Inferior parietal cortex (tissue), 1 donor: ENCODE measurements around the gene EXOC3L2.
"Not testable (repeated sequence)": the region's sequence is repeated elsewhere in the genome, so short reads cannot be mapped to it uniquely, and the experiment has no call there.

Experiments
- DNase-seq: peaks from one replicate; pipeline ENCODE4 v3.0.0-alpha.2; 2016; ENCODE audit errors: extremely low spot score

The EXOC3L2 gene

DNA sequence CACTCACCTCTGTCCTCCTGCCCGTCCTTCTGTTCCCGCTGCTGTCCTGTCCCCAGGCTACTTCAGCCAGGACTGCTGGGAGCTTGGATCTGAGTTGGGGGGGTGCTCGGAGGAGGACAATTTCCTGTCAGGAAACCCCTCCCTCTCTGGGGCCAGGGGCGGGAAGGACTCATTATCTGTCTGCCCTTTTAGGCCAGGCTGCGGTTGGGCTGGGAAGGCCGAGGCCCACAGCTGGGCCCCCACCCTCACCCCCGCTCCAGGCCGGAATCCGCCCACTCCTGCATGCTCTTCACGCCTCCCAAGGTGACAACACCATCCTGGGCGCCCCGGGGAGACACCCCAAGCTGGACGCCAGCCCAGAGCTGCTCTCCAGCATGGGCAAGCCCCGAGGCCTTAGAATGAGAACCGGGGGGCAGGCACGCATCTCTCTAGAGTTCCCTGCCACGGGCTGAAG lies at the start of gene EXOC3L2:
EXOC3L2 (minus strand) TSS at position 74 of the 454 bp plus-strand sequence. CDS start 6,362 bp downstream, outside the sequence.
- no peak for DNase-seq

DNA sequence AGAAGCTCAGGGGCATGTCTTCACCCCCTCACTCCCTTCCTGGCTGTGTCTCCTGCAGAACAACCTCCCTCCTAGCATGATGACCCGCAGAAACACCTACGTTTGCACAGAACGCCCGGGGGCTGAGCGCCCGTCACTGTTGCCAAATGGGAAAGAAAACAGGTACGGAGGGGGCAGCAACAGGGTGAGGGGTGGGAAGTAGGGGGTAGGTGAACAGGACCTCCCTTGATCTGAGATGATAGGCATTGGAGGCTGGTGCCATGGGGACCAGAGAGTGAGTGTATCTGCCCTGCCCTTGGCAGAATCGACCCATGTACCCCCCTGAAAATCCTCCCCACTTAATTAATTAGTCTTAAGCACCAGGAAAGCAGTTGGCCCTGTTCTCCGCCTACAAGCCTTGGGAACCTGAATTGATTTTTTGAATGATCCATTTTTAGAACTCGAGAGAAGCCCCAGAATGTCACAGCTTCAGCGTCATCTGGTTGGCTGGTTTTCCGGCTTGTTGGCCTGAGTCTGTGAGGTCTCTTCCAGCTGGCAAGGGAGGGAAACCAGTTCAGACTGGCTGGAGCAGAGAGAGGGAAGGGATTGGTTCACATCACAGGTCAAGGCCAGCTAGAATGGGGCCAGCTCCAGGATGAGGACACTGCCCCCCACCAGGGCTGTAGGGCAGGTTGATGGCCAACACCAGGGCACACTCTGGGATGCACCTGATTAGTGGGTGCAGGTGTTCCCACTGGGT lies 49.3 kb upstream of the EXOC3L2 start:
- DNase-seq = peak; percentile 18

DNA sequence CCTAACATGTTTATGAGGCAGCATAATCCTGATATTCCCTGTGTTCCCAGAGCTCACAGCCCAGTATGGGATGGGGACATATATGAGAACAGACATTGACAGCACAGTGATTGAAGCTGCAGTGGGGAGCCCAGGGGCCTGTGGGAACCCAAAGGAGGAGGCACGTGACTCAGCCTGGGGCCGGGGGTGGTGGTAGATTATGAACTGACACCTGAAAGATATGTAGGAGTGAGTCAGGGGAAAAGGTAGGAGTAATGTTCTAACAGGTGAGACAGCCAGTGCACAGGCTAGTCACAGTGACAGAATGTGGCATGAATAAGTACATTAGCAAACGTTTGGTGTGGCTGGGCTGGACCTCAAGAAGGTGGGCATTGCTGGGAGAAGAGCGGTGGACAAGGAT lies 48.5 kb upstream of the EXOC3L2 start:
- no peak for DNase-seq

DNA sequence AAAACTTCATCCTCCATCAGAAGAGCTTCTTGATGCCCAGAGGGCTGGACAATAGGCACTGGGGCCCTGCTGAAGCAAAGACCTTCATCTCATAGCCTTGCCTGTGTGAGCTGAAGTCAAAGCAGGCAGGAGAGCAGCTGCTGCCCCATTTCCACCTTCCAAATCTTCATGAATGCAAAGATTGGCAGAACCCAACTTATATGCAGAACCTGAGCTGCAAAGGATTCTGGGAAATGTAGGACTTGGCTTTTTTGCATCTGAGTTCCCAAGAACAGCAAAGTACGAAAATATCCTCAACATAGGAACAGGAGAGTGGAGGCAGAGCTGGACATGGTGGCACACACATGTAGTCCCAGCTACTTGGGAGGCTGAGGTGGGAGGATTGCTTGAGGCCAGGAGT lies 46.6 kb upstream of the EXOC3L2 start:
- DNase-seq = no peak

DNA sequence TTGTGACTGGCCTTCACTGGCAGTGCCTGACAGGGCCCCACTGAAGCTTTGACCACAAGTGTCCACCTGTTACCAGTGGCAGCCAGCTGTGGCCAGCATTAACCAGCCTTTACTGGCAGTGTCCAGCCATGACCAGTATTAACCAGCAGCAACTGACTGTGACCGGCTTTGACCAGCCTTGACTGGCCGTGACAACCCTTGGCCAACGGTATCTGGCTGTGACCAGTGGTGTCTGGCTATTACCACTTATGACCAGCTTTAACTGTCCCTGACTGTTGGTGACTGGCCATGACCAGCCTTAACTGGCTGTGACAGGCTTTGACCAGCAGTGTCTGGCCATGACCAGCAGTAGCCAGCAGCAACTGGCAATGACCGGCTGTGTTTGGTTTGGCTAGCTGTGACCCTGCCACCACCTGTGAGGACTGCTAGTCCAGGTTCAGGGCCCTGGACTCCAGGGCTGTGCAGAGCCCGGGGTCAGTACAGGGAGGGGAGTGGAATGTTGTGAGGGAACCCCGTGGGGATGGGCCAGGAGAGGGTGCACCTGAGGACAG lies 45.2 kb upstream of the EXOC3L2 start:
- DNase-seq = no peak

DNA sequence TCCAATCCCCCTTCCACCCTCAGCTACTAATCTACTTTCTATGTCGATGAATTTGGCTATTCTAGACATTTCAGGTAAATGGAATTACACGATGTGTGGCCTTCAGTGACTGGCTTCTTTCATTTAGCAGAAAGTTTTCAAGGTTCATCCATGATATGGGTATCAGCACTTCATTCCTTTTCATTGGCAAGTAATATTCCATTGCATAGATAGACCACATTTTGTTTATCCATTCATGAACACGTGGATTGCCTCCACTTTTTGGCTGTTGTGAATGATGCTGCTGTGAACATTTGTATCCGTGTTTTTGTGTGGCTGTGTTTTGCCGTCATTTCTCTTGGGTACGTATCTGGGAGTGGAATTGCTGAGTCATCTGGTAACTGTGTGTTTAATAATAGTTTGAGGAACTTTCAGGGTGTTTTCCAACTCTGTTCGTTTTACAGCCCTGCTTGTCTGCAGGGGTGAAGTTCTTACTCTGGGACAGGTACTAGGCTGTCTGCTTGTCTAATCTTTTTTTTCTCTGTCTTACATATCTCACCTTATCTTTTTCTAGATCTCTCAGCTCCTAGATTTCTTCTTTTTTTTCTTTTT lies 38.3 kb upstream of the EXOC3L2 start:
- no peak for DNase-seq

DNA sequence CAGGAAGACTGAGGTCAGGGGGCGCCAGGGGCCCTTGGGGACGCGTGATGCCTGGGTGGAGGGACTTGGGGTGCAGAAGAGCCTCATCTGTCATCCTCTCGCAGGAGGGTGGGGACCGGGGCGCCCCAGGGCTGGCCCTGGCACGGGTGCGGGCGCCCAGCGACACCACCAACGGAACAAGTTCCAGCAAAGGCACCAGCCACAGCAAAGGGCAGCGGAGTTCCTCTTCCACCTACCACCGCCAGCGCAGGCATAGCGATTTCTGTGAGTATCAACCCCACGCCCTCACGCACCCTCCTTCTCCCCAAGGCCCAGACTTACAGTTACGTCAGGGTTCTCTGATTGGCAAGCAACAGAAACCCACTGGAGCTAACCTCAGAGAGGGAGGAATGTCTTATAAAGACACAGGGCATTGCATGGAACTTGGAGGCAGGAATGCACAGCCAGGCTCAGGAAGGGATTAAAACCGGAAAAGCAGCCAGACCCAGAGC lies 35.3 kb upstream of the EXOC3L2 start:
- no peak for DNase-seq

DNA sequence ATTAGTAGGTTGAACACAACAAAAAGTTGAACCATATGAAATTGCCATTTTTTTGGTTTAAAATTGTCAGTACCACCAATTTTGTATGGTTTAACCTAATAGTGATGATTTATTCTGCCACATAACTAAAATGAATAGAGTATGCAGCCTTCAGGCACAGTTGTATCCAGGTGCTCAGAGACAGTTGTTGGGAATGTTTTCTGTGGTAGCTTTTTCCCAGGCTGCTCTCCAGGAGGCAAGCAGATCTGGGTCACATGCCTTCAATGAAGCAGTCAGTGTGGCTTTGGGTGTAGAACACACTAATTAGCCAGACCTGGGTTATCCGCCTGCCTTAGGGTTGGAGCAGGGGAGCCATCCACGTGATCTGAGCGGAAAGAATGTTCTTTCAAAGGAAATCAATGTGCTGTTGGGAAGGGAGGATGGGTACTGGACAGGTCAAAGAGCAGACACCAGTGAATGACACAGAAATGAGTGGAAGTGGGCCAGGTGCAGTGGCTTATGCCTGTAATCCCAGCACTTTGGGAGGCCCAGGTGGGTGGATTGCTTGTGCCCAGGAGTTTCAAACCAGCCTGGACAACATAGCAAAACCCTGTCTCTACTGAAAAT lies 34.5 kb upstream of the EXOC3L2 start:
- no peak for DNase-seq

DNA sequence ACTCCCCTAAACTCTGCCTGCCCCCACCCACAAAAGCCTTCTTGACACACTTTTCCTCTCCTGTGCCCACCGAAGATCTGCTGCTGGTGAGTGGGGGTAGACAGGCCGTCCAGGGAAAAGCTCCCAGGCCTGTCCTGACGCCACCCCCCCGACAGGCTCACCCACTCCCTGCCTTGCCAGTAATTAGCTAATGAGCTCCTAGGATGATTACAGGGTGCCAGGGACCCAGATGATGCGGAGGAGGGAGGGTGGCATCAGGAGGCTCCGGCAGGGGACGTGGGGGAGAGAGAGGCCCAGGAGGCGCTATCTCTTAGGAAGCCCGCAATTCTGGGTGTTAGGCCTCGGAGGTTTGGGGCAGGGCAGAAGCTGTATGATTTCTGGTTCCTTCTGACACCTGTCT lies 32.9 kb upstream of the EXOC3L2 start:
- no peak for DNase-seq

DNA sequence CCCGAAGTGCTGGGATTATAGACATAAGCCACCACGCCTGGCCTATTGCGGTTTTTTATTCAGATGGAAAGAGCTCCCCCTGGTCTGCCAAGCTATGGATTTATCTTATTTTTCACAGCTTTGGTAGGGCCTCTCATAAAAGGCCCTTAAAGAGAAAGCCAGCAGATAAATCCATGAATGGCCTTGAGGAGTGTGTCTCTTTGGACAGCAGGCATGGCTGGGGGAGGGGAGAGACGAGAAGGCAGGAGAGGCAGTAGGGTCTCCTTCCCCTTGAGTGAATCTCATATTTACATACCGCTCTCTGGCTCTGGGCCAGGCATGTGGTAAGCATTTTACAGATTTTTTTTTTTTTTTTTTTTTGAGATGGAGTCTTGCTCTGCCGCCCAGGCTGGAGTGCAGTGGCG lies 31.1 kb upstream of the EXOC3L2 start:
- DNase-seq = no peak

DNA sequence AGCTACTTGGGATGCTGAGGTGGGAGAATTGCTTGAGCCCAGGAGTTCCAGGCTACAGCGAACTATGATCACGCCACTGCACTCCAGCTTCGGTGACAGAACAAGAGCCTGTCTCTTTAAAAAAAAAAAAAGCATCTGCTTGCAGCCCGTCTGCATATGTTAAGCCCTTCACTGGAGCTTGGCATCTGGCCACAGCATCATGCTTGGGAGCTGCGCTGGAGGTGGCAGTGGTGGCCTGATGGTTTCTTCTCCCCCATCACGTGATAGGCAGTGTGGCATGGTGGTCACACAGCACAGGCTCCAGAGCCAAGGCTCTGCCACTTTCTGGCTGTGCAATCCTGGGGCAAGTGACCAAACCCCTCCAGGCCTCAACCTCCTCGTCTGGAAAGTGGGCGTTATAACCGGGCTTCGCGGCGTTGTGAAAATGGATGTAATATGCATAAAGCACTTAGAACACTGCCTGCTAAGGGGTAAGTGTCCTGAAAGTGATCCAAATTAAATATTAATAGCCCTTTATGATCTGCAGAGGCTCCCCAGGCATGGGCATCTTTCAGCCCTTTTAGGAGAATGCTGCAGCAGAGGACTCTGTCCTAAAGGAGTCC lies 30.3 kb upstream of the EXOC3L2 start:
- DNase-seq = no peak

DNA sequence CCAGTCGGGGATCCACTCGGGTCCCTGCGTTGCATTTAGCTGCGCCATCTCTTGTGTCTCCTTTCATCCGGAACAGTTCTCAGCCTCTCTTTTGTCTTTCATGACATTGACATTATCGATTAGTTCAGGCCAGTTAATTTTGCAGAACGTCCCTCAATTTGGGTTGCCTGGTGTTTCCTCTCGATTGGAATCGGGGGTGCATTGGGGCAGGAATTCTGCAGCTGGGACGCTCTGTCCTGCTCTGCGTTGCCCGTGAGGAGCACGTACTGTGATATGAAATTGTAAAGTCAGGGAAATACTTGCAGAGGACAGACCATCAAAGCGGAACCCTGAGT lies 28.3 kb upstream of the EXOC3L2 start:
- DNase-seq = no peak

DNA sequence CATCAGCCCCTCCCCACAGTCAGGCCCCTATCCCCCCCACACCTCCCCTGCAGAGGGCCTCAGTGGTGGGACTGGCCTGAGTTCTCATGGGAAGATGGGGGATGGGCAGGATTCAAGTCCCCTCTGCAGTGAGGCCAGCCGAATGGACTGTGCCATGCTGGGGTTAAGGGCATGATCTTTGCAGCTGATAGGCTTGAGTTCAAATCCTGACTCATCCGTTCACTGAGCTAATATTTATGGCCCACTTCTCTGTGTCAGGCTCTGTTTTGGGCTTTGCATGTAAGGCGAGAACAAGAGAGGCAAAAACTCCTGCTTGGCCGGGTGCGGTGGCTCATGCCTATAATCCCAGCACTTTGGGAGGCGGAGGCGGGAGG lies 26.5 kb upstream of the EXOC3L2 start:
- DNase-seq = no peak

DNA sequence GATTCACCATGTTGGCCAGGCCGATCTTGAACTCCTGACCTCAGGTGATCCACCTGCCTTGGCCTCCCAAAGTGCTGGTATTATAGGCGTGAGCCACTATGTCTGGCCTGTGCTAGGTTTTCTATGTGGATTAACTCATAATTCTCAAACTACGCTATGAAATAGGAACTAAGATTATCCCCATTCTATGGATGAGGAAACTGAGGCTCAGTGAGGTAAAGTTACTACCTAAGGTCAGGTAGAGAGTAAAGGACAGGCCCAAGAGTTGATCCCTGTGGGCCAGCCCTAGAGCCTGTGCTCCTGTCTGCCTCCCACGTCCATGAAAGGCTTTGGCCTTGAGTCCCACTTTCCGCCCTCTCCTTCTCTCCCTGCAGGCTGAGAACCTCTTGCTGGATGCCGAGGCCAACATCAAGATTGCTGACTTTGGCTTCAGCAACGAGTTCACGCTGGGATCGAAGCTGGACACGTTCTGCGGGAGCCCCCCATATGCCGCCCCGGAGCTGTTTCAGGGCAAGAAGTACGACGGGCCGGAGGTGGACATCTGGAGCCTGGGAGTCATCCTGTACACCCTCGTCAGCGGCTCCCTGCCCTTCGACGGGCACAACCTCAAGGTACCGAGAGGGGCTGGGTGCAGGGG lies 26.0 kb upstream of the EXOC3L2 start:
- no peak for DNase-seq

DNA sequence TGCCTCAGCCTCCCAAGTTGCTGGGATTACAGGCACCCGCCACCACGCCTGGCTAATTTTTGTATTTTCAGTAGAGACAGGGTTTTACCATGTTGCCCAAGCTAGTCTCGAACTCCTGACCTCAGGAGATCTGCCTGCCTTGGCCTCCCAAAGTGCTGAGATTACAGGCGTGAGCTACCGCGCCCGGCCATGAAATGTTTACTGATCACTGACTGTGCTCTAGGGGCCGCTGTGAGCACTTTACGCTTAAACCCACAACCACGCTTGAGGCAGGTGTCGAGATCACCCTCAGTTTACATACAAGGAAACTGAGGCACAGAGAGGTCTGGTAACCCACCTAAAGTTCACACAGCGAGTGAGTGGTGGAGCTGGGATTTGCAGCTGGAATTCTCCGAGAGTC lies 24.7 kb upstream of the EXOC3L2 start:
- not testable (repeated sequence) for DNase-seq

DNA sequence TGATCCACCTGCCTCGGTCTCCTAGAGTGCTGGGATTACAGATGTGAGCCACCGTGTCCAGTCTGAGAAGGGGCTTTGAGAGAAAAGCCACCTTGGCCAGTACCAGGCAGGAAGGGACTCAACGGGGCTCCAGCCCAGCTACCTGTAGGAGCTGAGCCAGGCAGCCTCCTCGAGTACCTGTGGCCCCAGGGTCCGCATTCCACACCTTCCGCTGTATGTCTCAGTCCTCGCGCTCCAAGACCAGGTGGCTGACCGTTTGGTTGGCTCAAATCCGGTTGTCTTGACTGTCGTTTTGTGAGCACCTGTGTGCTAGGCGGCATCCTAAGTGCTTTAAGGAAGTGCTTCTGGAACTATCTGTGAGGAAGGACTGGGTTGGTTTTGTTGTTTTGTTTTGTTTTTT lies 22.1 kb upstream of the EXOC3L2 start:
- DNase-seq = no peak

DNA sequence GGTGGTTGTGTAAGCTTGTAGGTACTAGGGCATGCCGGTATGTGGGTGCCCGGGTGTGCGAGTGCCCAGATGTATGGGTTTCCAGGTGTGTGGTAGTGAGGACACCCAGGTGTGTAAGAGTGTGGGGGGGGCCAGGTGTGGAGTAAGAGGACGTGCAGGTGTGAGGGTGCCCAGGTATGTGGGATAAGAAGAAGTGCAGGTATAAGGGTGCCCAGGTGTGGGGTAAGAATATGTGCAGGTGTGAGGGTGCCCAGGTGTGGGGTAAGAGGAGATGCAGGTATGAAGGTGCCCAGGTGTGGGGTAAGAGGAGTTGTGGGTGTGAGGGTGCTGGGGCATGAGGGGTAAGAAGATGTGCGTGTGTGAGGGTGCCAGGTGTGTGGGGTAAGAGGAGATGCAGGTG lies 20.2 kb upstream of the EXOC3L2 start:
- DNase-seq = no peak

DNA sequence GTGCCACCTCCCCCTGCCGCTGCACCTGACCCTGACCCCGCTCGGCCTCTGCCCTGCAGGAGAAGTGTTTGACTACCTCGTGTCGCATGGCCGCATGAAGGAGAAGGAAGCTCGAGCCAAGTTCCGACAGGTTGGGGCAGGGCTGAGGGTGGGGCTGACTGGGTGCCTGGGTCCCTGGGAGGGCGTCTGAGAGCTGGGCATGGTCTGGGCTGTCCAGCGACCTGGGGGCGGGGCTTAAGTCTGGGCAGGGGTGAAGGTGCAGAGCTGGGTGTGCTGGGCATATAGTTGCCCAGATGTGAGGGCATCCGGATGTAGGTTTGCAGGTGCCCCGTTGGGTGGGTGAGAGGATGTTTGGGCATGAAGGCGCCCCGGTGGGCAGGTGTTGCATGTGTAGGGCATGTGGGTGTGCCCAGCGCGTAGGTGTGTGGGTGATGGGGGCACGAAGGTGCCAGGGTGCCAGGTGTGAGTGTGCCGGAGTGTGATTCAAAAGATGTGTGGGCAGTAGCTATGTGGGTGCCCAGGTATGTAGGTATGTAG lies 19.6 kb upstream of the EXOC3L2 start:
- no peak for DNase-seq

DNA sequence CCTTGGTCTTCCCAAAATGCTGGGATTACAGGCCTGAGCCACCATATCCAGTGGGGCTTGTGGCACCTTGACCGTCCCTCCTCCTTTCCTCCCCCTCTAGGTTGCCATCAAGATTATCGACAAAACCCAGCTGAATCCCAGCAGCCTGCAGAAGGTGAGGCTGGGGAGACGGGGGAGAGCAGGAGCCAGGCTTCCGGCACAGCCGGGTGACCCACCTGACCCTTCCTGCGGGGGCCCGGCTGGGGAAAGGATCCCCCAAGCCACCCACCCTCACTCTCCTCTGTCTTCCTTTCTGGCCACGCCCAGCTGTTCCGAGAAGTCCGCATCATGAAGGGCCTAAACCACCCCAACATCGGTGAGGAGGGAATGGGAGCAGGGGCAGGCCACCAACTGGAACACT lies 17.8 kb upstream of the EXOC3L2 start:
- no peak for DNase-seq

DNA sequence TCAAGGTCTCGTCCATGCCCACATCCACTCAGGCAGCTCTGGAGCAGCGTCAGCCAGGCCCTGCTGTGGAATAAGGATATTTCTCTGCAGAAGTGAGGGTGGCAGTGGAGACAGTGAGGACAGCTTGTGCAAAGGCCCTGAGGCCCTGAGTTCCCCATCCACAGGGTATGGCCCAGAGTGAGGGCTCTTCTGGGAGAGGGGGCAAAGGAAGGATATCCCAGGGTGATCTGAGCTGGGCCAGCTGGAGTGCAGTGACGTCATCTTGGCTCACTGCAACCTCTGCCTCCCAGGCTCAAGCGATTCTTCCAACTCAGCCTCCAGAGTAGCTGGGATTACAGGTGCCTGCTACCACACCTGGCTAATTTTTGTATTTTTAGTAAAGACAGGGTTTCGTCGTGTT lies 17.4 kb upstream of the EXOC3L2 start:
- no peak for DNase-seq

DNA sequence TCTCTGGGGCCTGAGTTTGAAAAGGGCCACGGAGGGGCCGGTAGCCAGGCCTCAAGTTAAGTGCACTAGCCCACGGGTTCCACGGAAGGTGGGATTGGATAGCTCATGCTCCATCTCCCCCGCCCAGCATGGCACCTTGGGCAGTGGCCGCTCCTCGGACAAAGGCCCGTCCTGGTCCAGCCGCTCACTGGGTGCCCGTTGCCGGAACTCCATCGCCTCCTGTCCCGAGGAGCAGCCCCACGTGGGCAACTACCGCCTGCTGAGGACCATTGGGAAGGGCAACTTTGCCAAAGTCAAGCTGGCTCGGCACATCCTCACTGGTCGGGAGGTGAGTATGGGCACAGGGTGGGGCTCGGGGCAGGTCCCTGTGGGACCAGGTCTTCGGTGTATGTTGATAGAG lies 13.7 kb upstream of the EXOC3L2 start:
- no peak for DNase-seq

DNA sequence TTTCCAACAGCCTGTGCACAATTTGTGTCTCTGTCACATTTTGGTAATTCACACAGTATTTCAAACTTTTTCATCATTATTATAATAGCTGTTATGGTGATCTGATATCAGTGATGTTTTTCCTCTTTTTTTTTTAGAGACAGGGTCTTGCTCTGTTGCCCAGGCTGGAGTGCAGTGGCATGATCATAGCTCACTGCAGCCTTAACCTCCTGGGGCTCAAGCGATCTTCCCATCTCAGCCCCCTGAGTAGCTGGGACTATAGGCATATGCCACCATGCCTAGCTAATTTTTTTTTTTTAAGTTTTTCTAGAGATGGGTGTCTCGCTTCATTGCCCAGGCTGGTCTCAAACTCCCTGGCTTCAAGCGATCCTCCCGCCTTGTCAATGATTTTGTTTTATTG lies 11.6 kb upstream of the EXOC3L2 start:
- DNase-seq = no peak
